Caco-2 (cell line): ENCODE data around the gene NEUROG2. TPM values are rescaled to one million over a fixed set of nuclear protein-coding genes. Genes with fewer than 3 reads are reported as not detected.

ENCODE experiments used
- BruUV-seq: library from RNA; stranded (reverse); fragments of 400-500 nt; replicated peaks from 2 replicates; lab custom pipeline; 2021; lab: Mats Ljungman, UMichigan
- CTCF ChIA-PET: fragments of 300-600 bp; sonication (Branson Sonifier 250); formaldehyde crosslinking; loops from one replicate; lab custom pipeline; 2022; ENCODE audit warnings: antibody characterized with exemption; lab: Charles Lee
- POLR2A ChIA-PET: fragments of 300-600 bp; sonication (Branson Sonifier 250); formaldehyde crosslinking; loops from one replicate; lab custom pipeline; 2022; ENCODE audit warnings: antibody characterized with exemption; lab: Charles Lee
- DNase-seq, 2 experiments: peaks; one replicate each; pipeline versions ENCODE4 v3.0.0 to v3.0.0-alpha.2; 2020 to 2022
- H3K27me3 ChIP-seq: replicated peaks from 2 replicates; pipeline ENCODE4 v1.6.0; 2011; ENCODE audit warnings: low read length; ENCODE audit not compliant: control insufficient read depth, insufficient read depth
- H3K36me3 ChIP-seq: 2 replicates; pipeline ENCODE4 v1.5.1; 2011; ENCODE audit warnings: low read length; ENCODE audit not compliant: control insufficient read depth, insufficient read depth
- H3K4me1 ChIP-seq: fragments of 250-450 bp; sonication (Bioruptor Pico); 2 replicates; pipeline ENCODE4 v1.5.1; 2020; ENCODE audit warnings: mild to moderate bottlenecking
- H3K4me3 ChIP-seq: 2 replicates; pipeline ENCODE4 v1.5.1; 2011; ENCODE audit warnings: low read depth, mild to moderate bottlenecking, control low read depth, low read length
- H3K9me3 ChIP-seq: fragments of 250-450 bp; sonication (Bioruptor Pico); 2 replicates; pipeline ENCODE4 v1.5.1; 2020; ENCODE audit warnings: mild to moderate bottlenecking, moderate library complexity
- H3K27ac Mint-ChIP-seq: one replicate; pipeline ENCODE4 v1.8.0; 2022; ENCODE audit warnings: mixed read lengths; ENCODE audit not compliant: unreplicated experiment
- H3K27me3 Mint-ChIP-seq: one replicate; pipeline ENCODE4 v1.8.0; 2022; ENCODE audit warnings: mixed read lengths; ENCODE audit not compliant: insufficient read depth, unreplicated experiment
- H3K36me3 Mint-ChIP-seq: one replicate; pipeline ENCODE4 v1.8.0; 2022; ENCODE audit warnings: mild to moderate bottlenecking, mixed read lengths; ENCODE audit not compliant: insufficient read depth, unreplicated experiment
- H3K4me1 Mint-ChIP-seq: one replicate; pipeline ENCODE4 v1.8.0; 2022; ENCODE audit warnings: low read depth, mixed read lengths; ENCODE audit not compliant: unreplicated experiment
- H3K4me3 Mint-ChIP-seq: one replicate; pipeline ENCODE4 v1.8.0; 2022; ENCODE audit warnings: mild to moderate bottlenecking, moderate library complexity, mixed read lengths; ENCODE audit not compliant: unreplicated experiment
- H3K9me3 Mint-ChIP-seq: one replicate; pipeline ENCODE4 v1.8.0; 2022; ENCODE audit warnings: mixed read lengths; ENCODE audit not compliant: unreplicated experiment
- CTCF ChIP-seq, 2 experiments: fragments of 200-600 bp in 1 of 2; IDR thresholded peaks; 1 replicate in 1 of 2; 2 replicates in 1 of 2; pipeline versions ENCODE4 v1.5.1 to v1.8.0; 2011 to 2022; ENCODE audit warnings: antibody characterized with exemption in 1 of 2, control low read depth in 1 of 2, inconsistent platforms in 1 of 2, low read depth in 1 of 2, low read length in 1 of 2, mild to moderate bottlenecking in 1 of 2, moderate library complexity in 1 of 2; ENCODE audit not compliant: insufficient read depth in 1 of 2, severe bottlenecking in 1 of 2, unreplicated experiment in 1 of 2
- intact Hi-C: fragments of 100-400 bp; cut with micrococcal nuclease; formaldehyde crosslinking; loops from one replicate; pipeline ENCODE4 v1.10.0; 2022; ENCODE audit not compliant: unreplicated experiment
- total RNA-seq: library from RNA; stranded (reverse); gene quantifications from 2 replicates; pipeline ENCODE4 v1.2.3, GENCODE V29; 2022

NEUROG2 gene
- total RNA-seq, 1 experiment from 2014 or later = not detected

- Histone ChIP-seq H3K27me3 (no peaks in the 10 kb centered on the region), H3K4me1 (no peaks in the 10 kb centered on the region), H3K36me3 (no peaks in the 10 kb centered on the region), H3K4me3 (no peak overlapping the region), H3K9me3 (no peaks in the 10 kb centered on the region)
- Mint-ChIP-seq H3K4me1 (no peaks in the 10 kb centered on the region), H3K4me3 (no peak overlapping the region), H3K9me3 (no peaks in the 10 kb centered on the region), H3K27ac (no peak overlapping the region), H3K27me3 (peaks cover 9% of the 10 kb centered on the region), H3K36me3 (no peaks in the 10 kb centered on the region)
- BruUV-seq = no TSS peak
- no peak for DNase-seq
- POLR2A ChIA-PET = no interaction called here
- intact Hi-C loops = no loop called here
- no peak for TF ChIP-seq CTCF (IDR thresholded peaks at IDR 0.05; ENCODE audit: insufficient read depth in 1 of 2, low read depth in 1 of 2, low read length in 1 of 2, severe bottlenecking in 1 of 2, unreplicated experiment in 1 of 2)
- CTCF ChIA-PET = no interaction called here
These were observed 42.0 kb downstream of the NEUROG2 start for GRCh38 chr4:112473985-112474384.

- intact Hi-C loops = no loop called here
- H3K4me3 Mint-ChIP-seq = no peak overlapping the region
- no peaks in the 10 kb centered on the region for H3K4me1 Mint-ChIP-seq
- H3K27me3 Mint-ChIP-seq = peaks cover 9% of the 10 kb centered on the region
- H3K9me3 Mint-ChIP-seq = no peaks in the 10 kb centered on the region
- no peaks in the 10 kb centered on the region for H3K27me3 ChIP-seq
- no peak for TF ChIP-seq CTCF (IDR thresholded peaks at IDR 0.05; ENCODE audit: insufficient read depth in 1 of 2, low read depth in 1 of 2, low read length in 1 of 2, severe bottlenecking in 1 of 2, unreplicated experiment in 1 of 2)
- no peak overlapping the region for H3K4me3 ChIP-seq
- DNase-seq = no peak
- no peaks in the 10 kb centered on the region for H3K4me1 ChIP-seq
- H3K27ac Mint-ChIP-seq = no peak overlapping the region
- CTCF ChIA-PET = no interaction called here
- H3K9me3 ChIP-seq = no peaks in the 10 kb centered on the region
- POLR2A ChIA-PET = no interaction called here
- no peaks in the 10 kb centered on the region for H3K36me3 ChIP-seq
- no peaks in the 10 kb centered on the region for H3K36me3 Mint-ChIP-seq
- no TSS peak for BruUV-seq
These were observed 43.7 kb downstream of the NEUROG2 start for GRCh38 chr4:112472318-112472717.

Other genes with a start within 250 kb of the NEUROG2 start
- 4.6 and 5.1 TPM in 2 replicates for gene TIFA, start 230.3 kb downstream of the NEUROG2 start, total RNA-seq
- 4.9 and 6.9 TPM in 2 replicates for gene ALPK1, start 218.8 kb downstream of the NEUROG2 start, total RNA-seq
- 14.7 and 15.7 TPM in 2 replicates for gene ZGRF1, start 120.7 kb upstream of the NEUROG2 start, total RNA-seq
- 35.7 and 38.0 TPM in 2 replicates for gene LARP7, start 121.0 kb upstream of the NEUROG2 start, total RNA-seq